ENCODE measurements around the gene SMAP2.

GRCh38 chr1:40435471-40435870 is 61.9 kb downstream of the SMAP2 start:
- TF ChIP-seq POLR2A (IDR thresholded peaks at IDR 0.05; ENCODE audit: low read depth) (no peak), EP300 (IDR thresholded peaks at IDR 0.05) (no peak)
- TF ChIP-seq, protein P1, sequence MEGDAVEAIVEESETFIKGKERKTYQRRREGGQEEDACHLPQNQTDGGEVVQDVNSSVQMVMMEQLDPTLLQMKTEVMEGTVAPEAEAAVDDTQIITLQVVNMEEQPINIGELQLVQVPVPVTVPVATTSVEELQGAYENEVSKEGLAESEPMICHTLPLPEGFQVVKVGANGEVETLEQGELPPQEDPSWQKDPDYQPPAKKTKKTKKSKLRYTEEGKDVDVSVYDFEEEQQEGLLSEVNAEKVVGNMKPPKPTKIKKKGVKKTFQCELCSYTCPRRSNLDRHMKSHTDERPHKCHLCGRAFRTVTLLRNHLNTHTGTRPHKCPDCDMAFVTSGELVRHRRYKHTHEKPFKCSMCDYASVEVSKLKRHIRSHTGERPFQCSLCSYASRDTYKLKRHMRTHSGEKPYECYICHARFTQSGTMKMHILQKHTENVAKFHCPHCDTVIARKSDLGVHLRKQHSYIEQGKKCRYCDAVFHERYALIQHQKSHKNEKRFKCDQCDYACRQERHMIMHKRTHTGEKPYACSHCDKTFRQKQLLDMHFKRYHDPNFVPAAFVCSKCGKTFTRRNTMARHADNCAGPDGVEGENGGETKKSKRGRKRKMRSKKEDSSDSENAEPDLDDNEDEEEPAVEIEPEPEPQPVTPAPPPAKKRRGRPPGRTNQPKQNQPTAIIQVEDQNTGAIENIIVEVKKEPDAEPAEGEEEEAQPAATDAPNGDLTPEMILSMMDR (IDR thresholded peaks at IDR 0.05) = no peak
